ENCODE results near the gene IQGAP3.

IQGAP3 gene

GRCh38 chr1:156539818-156540355 lies 32.5 kb downstream of the IQGAP3 start:
- DNase-seq: no peak

DNA sequence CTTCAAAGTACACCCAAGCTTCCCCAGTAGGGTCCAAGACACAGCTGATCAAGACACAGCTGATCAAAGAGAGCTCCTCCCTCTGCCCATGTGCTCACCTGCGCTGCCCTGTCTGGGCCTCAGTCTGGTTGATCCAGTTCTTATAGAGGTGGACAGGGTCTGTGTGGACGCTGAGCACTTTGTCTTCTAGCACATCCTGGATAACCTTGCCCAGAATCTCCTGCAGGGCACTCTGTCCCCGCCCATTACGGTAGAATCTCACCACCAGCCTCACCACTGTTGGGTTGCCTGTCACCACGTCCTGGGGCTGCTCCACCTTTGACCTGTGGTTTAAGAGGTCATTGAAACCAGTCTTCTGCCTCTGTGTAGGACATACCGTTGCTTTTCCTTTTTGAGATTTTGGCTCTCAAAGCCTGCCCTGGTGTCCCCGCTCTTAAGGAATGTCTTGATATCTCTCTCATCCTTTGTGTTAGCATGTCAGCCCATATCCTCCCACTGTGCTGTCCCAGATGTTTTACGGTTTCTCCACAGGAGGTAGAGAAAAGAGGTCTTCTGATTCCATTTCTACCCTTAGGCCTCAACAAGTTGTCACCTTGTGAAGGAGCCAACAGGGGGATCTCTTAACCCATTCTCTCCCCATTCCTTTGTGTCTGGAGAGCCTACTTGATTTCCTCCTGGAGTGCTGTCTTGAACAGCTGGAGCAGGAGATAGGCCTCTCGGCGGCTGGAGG lies 33.5 kb downstream of the IQGAP3 start:
- DNase-seq: no peak

- DNase-seq: no peak
Measured at GRCh38 chr1:156537027-156537426, 35.3 kb downstream of the IQGAP3 start.

DNA sequence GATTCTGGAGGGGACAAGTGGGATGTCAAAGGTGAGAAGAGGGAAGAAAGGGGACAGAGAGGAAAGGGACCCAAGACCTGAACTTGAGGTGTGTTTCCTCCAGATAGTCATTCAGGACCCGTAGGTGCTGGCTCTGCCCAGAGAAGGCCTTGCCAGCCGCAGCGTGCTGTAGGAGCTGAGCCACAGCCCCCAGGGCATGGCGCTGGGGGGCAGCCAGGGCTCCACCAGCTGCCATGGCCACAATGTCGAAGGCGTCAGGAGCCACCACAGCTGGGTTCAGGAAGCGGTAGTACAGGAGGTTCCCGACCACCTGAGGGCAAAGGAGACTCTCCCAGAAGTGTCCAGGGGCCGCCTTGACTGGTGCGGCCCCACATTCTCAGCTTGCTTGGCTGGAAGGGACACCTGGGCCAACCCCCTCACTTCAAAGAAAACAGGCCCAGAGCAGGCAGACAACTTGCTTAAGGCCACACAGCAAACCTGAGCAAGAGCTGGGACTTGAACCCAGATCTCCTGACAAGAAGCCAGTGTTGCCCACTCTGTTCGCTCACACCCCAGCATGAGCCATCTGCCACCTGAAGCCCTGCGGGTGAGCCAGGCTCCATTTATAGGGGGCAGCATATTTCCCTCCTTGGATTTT lies 37.8 kb downstream of the IQGAP3 start:
- no peak for DNase-seq

- DNase-seq: no peak
Measured at GRCh38 chr1:156533568-156534220, 38.7 kb downstream of the IQGAP3 start.

- no peak for DNase-seq
Measured at GRCh38 chr1:156532374-156532773, 40.0 kb downstream of the IQGAP3 start.

GRCh38 chr1:156530006-156530405 lies 42.4 kb downstream of the IQGAP3 start:
- no peak for DNase-seq

- no peak for DNase-seq
Measured at GRCh38 chr1:156528875-156529425, 43.4 kb downstream of the IQGAP3 start.

DNA sequence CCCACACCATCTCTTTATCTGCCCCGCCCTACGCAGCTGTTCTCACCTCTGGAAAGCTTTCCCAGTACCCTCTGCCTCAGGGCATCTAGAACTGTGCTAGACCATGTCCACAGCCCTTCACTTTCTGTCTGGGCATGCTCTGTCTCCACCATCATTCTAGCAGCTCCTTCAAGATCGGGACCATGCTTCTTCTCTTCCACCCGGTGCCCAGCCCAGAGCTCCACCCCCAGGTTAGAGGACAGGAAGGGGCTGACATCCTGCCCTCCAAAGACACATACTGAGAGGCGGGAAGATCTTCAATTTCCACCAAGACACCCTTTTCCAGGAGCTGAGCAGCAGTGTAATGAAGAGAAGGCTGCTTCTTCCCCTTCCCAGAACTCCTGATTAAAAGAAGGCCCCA lies 44.1 kb downstream of the IQGAP3 start:
- DNase-seq: no peak

DNA sequence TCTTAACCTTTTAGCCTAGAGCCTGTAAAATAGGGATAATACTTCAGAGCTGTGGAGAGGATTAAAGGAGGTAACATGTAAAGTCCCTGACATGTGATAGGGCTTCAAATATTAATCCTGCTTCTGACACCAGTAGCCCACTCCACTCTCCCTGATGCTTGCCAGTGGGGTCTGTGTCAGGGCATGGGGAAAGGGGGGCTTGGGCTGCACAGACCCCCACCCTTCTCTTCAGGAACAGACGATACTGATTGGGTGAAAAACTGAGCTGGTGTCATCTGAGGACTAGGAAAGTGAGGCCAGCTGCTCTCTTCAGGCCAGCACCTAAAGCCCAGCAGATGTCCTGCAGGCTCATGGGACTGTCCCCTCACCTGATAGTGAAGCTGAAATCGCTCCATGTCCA lies 44.8 kb downstream of the IQGAP3 start:
- DNase-seq: no peak

GRCh38 chr1:156525856-156526489 lies 46.4 kb downstream of the IQGAP3 start:
- no peak for DNase-seq

DNA sequence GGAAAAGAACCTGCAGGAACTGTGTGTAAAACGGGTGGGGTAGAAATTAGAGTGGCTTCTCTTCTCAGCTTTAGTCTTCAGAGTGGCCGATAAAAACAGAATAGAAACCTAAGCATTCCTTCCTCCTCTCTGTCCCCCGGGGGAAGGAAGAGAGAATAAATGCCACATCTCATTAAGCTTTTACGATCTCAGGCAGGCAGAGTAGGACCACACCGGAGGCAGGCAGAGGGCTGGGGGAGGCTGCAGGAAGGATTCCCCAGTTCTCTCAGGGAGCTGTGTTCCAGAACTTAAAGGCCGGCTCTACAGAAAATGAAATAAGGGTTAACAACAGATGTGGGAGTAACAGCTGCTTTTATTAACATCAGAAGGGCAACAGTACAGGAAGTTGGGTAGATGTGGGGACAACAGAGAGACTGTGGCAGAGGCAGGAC lies 47.3 kb downstream of the IQGAP3 start:
- DNase-seq: no peak

DNA sequence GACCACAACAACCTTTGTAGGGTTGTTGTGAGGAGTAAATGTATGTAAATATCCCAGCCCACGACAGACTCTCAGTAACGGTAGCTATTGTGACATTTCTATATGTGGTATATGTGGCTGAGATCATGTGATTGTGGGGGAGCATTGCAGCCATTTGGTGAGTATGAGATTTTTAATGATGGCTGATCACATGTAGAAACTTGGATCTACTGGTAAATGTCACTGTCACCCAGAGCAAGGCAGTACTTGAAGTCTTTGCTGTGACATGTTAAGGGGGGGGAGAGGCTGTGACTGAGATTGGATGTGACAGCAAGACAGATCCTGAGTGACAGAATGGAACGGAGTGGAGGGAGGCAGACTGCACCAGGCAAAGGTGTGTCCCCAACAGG lies 47.9 kb downstream of the IQGAP3 start:
- no peak for DNase-seq

DNA sequence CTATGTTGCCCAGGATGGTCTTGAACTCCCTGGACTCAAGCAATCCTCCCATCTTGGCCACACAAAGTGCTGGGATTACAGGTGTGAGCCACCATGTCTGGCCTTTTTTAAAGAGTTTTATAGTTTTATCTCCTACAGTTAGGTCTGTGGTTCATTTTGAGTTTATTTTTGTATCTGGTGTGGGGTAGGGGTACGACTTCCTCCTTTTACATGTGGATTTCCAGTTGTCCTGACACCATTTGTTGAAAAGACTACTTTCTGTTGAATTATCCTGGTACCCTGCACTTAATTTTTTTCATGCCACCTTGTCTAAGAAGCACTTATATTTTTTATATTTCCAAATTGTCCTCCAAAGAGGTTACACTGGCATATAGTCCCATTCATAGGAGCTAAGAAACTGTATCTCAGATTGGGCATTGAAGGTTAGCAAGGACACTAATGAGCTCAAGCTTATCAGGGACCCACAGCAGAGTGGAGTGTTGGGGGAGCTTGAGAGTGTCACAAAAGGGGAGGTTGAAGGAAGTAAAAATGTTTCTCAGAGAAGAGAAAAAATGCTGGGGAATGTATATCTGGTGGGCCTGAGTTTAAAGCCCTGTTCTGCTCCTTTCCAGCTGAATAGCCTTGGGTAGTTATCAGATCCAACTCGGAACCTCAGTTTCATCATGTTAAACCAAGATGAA lies 48.4 kb downstream of the IQGAP3 start:
- DNase-seq: no peak

GRCh38 chr1:156522443-156522970 lies 49.9 kb downstream of the IQGAP3 start:
- DNase-seq: no peak

DNA sequence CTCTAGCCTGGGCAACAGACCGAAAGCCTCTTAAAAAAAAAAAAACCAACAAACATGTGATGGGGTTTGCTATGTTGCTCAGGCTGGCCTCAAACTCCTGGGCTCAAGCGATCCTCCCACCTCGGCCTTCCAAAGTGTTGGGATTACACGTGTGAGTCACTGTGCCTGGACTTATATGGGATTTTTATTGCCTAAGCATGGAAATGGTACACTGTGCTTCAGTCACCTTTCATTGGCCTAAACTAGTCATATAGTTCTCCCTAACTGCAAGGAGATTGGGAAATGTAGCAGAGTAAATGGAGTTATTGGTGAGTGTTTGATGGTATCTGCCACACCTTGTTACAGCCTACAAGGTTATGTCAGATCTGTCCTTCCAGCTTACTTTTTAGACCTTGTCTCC lies 54.6 kb downstream of the IQGAP3 start:
- DNase-seq: no peak

- no peak for DNase-seq
Measured at GRCh38 chr1:156516821-156517220, 55.5 kb downstream of the IQGAP3 start.

DNA sequence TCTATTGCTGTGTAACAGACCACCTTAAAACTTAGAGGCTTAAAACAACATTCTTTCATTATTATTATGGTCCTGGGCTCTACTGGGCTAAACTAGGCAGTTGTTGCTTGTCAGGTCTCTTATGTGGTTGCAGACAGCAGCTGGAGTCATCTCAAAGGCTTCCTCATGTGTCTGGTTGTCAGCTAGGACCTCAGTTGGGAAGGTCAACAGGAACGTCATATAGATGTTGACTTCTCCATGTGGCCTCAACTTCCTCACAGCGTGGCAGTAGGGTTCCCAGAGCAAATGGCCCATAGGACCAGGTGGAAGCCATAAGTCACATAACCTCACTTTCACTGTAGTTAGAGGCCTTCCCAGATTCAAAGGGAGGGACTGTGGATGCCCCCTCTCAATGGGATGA lies 56.4 kb downstream of the IQGAP3 start:
- no peak for DNase-seq

GRCh38 chr1:156513185-156513584 lies 59.2 kb downstream of the IQGAP3 start:
- no peak for DNase-seq

- DNase-seq: no peak
Measured at GRCh38 chr1:156511644-156512043, 60.7 kb downstream of the IQGAP3 start.

- DNase-seq: no peak
Measured at GRCh38 chr1:156510709-156511108, 61.7 kb downstream of the IQGAP3 start.

DNA sequence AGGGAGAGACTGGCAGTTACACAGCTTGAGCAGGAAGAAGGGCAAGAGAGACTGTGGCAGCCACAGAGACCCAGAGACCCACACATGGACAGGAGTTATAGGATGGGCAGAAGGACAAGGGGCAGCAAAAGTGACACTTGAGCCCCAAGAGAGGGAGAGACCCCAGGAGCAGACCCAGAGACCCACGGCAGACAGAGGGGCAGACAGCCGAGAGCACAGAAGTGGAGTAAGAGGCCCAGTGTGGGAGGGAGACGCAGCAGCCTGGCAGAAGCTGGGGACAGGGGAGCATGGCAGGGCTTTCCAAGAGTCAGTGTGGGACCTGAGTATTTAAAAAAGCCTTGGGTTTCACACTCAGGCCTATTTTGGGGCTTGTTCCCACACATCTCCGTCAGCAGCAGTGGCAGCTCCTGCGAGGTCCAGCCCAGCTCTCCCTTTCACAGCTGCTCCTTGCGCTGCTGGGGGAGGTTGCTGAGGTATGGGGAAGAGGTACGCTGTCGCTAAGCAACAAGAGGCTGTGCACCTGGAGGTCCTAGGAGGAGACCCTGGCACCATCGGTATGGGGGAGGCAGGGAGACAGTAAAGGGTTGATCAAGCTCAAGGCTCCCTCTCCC lies 62.8 kb downstream of the IQGAP3 start:
- DNase-seq: no peak

Data from CD4-positive, alpha-beta T cell treated with Interleukin-12 subunit alpha and Interleukin-12 subunit beta, for 1 hour (primary cell).